ENCODE data around the gene OAS3. TPM values are rescaled to one million over a fixed set of nuclear protein-coding genes. Genes with fewer than 3 reads are reported as not detected.

The OAS3 gene
- total RNA-seq, 1 donor: 3.9 TPM

DNA sequence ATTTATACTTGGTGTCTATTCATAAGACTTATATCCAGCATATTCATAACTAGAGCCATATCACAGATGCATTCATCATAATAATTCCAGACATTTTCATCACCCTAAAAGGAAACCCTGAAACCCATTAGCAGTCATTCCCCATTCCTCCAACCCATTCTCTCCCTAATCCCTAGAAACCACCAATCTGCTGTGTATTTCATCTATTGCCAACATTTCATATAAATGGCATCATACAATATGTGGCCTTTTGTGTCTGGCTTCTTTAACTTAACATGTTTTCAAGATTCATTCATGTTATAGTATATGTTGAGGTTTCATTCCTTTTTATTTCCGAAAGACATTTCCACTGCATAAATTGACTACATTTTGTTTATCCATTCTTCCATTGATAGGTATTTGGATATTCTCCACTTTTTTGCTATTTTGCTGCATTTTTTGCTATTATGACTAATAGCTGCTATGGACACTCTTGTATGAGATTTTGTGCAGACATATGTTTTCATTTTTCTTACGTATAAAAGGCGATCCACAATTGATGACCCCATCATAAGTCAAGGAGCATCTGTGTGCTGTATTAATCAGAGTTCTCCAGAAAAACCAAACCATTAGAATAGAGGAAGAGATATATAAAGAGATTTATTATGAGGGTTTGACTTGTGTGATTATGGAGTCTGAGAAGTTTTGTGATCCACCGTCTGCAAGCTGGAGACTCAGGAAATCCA lies 34.9 kb downstream of the OAS3 start:
- DNase-seq (ENCODE audit: low read depth): peak; percentile 45
- no peak overlapping the region for H3K4me3 ChIP-seq (ENCODE audit: low read depth, low read length)
- TF ChIP-seq, protein P1, sequence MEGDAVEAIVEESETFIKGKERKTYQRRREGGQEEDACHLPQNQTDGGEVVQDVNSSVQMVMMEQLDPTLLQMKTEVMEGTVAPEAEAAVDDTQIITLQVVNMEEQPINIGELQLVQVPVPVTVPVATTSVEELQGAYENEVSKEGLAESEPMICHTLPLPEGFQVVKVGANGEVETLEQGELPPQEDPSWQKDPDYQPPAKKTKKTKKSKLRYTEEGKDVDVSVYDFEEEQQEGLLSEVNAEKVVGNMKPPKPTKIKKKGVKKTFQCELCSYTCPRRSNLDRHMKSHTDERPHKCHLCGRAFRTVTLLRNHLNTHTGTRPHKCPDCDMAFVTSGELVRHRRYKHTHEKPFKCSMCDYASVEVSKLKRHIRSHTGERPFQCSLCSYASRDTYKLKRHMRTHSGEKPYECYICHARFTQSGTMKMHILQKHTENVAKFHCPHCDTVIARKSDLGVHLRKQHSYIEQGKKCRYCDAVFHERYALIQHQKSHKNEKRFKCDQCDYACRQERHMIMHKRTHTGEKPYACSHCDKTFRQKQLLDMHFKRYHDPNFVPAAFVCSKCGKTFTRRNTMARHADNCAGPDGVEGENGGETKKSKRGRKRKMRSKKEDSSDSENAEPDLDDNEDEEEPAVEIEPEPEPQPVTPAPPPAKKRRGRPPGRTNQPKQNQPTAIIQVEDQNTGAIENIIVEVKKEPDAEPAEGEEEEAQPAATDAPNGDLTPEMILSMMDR (IDR thresholded peaks at IDR 0.05; ENCODE audit: insufficient read depth, low read length): no peak

DNA sequence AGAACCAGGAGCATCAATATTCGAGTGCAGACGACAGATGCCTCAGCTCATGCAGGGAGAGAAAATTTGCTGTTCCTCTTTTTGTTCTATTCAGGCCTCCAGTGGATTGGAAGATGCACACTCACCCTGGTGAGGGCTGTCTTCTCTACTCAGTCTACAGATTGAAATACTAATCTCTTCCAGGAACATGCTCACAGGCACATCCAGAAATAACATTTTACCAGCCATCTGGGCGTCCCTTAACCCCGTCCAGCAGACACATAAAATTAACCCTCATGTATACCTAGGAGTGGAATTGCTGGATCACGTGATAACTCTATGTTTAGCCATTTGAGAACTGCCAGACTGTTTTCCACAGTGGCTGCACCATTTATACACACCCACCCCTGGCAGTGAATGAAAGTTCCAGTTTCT lies 35.6 kb downstream of the OAS3 start:
- DNase-seq (ENCODE audit: low read depth): peak; percentile 21
- H3K4me3 ChIP-seq (ENCODE audit: low read depth, low read length): no peak overlapping the region
- TF ChIP-seq, protein P1 (IDR thresholded peaks at IDR 0.05; ENCODE audit: insufficient read depth, low read length): no peak

DNA sequence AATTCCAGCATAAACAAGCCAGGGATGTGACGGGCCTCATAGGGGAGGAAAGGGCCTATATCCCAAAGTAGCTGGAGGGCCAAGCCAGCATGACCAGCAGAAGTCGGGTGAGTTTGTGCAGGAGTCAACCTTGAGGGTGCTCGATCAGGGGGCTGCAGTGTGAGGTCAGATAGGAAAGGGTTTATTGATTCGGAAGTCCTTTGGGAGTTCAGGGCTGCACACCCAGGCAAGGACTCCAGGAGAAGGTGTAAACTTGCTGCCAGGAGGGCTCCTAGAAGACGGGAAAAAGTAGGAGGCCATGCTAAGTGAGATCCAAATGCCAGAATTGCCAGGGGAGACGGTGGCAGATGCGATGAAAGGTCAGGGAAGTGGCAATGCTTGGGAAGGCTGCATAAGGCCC lies 36.6 kb downstream of the OAS3 start:
- TF ChIP-seq, protein P1 (IDR thresholded peaks at IDR 0.05; ENCODE audit: insufficient read depth, low read length): no peak
- H3K4me3 ChIP-seq (ENCODE audit: low read depth, low read length): no peak overlapping the region
- DNase-seq (ENCODE audit: low read depth): no peak

DNA sequence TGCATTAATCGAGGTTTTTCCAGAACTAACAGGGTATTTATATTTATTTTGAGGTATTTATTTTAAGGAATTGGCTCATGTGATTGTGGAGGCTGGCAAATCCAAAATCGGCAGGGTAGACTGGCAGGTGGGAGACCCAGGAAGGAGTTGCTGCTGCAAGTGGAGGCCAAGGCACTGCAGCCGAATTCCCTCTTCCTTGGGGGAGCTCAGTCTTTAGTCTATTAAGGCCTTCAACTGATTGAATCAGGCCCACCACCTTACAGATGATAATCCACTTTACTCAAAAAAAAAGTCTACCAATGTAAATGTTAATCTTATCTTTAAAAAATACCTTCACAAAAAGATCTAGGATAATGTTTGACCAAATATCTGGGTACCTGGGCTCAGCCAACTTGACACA lies 38.9 kb downstream of the OAS3 start:
- no peak for DNase-seq (ENCODE audit: low read depth)
- TF ChIP-seq, protein P1 (IDR thresholded peaks at IDR 0.05; ENCODE audit: insufficient read depth, low read length): no peak
- H3K4me3 ChIP-seq (ENCODE audit: low read depth, low read length): no peak overlapping the region

DNA sequence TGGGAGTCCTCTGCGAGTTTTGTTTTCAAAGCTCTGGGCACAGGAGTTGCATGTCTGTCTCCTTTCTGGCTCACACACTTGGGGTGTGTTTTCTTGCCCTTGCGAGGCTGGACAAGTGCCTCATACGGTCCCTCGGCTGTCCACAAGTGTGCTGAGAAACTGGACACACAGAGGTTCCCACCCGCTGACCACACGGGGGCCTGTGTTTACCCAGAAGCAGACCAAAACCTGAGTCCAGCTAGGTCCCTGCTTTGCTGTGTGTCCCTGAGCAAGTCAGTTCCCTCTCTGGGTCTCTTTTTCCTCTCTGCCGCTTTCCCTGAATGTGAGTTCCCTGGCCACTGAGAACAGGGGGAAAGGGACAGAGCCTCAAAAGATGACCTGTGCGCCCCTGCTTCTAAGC lies 39.4 kb downstream of the OAS3 start:
- no peak for DNase-seq (ENCODE audit: low read depth)
- no peak overlapping the region for H3K4me3 ChIP-seq (ENCODE audit: low read depth, low read length)
- TF ChIP-seq, protein P1 (IDR thresholded peaks at IDR 0.05; ENCODE audit: insufficient read depth, low read length): peak; percentile 17

DNA sequence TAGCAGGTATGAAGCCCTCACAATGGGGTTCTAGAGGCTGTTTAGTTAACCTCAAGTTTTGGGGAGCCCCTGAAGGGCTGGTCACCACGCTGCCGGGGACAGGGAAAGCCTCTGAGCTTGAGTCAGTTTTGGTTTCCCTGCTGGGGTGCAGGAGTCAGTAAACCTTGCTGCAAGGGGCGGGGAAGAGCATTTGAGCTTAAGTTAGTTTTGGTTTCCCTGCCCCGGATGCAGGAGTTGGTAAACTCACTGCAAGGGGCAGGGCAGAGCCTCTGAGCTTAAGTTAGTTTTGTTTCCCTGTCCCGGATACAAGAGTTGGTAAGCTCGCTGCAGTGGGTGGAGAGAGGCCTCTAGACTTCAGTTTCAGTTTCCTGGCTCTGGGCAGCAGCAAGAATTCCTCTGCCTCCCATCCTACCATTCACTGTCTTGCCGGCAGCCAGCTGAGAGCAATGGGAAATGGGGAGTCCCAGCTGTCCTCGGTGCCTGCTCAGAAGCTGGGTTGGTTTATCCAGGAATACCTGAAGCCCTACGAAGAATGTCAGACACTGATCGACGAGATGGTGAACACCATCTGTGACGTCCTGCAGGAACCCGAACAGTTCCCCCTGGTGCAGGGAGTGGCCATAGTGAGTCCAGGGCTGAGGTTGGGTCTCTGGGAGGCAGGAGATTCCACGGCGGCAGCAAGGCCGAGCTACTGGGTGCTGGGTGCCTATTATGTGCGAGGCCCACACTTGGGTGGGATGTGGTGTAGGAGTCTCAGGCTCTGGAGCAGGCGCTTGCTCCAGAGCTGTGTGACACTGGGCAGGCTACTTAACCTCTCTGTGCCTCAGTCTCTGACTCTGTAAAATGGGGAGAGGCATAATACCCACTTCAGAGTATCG lies 40.1 kb downstream of the OAS3 start, which contains the start of gene OAS2:
TSS of gene OAS2 (plus strand) at position 357 of the 878 bp plus-strand sequence. CDS start at position 447, 90 bp downstream.
- TF ChIP-seq, protein P1 (IDR thresholded peaks at IDR 0.05; ENCODE audit: insufficient read depth, low read length): no peak
- DNase-seq (ENCODE audit: low read depth): peak; percentile 83
- H3K4me3 ChIP-seq (ENCODE audit: low read depth, low read length): peak within 1 kb of the TSS; percentile 57

Measured in fibroblast of the aortic adventitia (primary cell).